NCI-H510A (cell line): ENCODE data around the gene TOMM5.

Experiments used
- DNase-seq: peaks from one replicate; lab custom pipeline; 2025; lab: John Stamatoyannopoulos, UW

Gene TOMM5

GRCh38 chr9:37592108-37592951 lies at the start of gene TOMM5:
Gene TOMM5, minus strand, starts transcription at chr9:37592597. Its CDS starts 65 bp downstream, at chr9:37592532.
- DNase-seq: peak; percentile 76

GRCh38 chr9:37641331-37641730 lies 48.9 kb upstream of the TOMM5 start:
- DNase-seq: no peak

GRCh38 chr9:37640246-37640645 lies 47.8 kb upstream of the TOMM5 start:
- no peak for DNase-seq

- no peak for DNase-seq
These were observed 47.4 kb upstream of the TOMM5 start for GRCh38 chr9:37639841-37640240.

GRCh38 chr9:37639109-37639762 lies 46.8 kb upstream of the TOMM5 start:
- no peak for DNase-seq

- DNase-seq: no peak
These were observed 44.4 kb upstream of the TOMM5 start for GRCh38 chr9:37636511-37637448.

- no peak for DNase-seq
These were observed 43.4 kb upstream of the TOMM5 start for GRCh38 chr9:37635808-37636207.

GRCh38 chr9:37632479-37632878 lies 40.1 kb upstream of the TOMM5 start:
- DNase-seq: no peak

GRCh38 chr9:37626708-37627292 lies 34.4 kb upstream of the TOMM5 start:
- no peak for DNase-seq

GRCh38 chr9:37625758-37626147 lies 33.4 kb upstream of the TOMM5 start:
- DNase-seq: no peak

- no peak for DNase-seq
These were observed 32.8 kb upstream of the TOMM5 start for GRCh38 chr9:37625036-37625757.

- DNase-seq: no peak
These were observed 31.7 kb upstream of the TOMM5 start for GRCh38 chr9:37624073-37624472.

- DNase-seq: no peak
These were observed 30.9 kb upstream of the TOMM5 start for GRCh38 chr9:37623267-37623666.

- no peak for DNase-seq
These were observed 30.1 kb upstream of the TOMM5 start for GRCh38 chr9:37622462-37622861.

GRCh38 chr9:37621273-37622121 lies 29.1 kb upstream of the TOMM5 start:
- no peak for DNase-seq

- no peak for DNase-seq
These were observed 28.0 kb upstream of the TOMM5 start for GRCh38 chr9:37620396-37620795.

GRCh38 chr9:37619806-37620205 lies 27.4 kb upstream of the TOMM5 start:
- DNase-seq: no peak

GRCh38 chr9:37618817-37619216 lies 26.4 kb upstream of the TOMM5 start:
- no peak for DNase-seq

- no peak for DNase-seq
These were observed 25.4 kb upstream of the TOMM5 start for GRCh38 chr9:37617832-37618231.

- no peak for DNase-seq
These were observed 24.8 kb upstream of the TOMM5 start for GRCh38 chr9:37617161-37617560.
